ENCODE data around the gene CALN1.

- TF ChIP-seq CTCF (IDR thresholded peaks at IDR 0.05) (no peak), POLR2AphosphoS5 (IDR thresholded peaks at IDR 0.05) (no peak), EP300 (IDR thresholded peaks at IDR 0.05) (no peak), POLR2A (IDR thresholded peaks at IDR 0.05) (no peak)
Observed at GRCh38 chr7:71991586-71991985, 420.6 kb downstream of the CALN1 start.
